Keratinocyte (primary cell): ENCODE data around the gene FRAT2. TPM values are rescaled to one million over a fixed set of nuclear protein-coding genes. Genes with fewer than 3 reads are reported as not detected.

Experiments used
- DNase-seq: peaks from one replicate; pipeline ENCODE4 v3.0.0-alpha.2; 2011; ENCODE audit warnings: low read depth, missing footprints, low spot score
- FAIRE-seq: peaks from 2 replicates; lab custom pipeline; 2011; peaks lifted over from hg19 to GRCh38; lab: Jason Lieb, UNC
- H2AFZ ChIP-seq: 2 replicates; pipeline ENCODE4 v1.6.0; 2012; ENCODE audit warnings: low read length, control low read depth, inconsistent platforms; ENCODE audit not compliant: control insufficient read depth
- H3K27ac ChIP-seq: 2 replicates; pipeline ENCODE4 v1.5.1; 2011; ENCODE audit warnings: low read length; ENCODE audit not compliant: control insufficient read depth, insufficient read depth
- H3K27me3 ChIP-seq: 3 replicates; pipeline ENCODE4 v1.6.0; 2011; ENCODE audit warnings: low read length; ENCODE audit not compliant: control insufficient read depth, insufficient read depth; ENCODE audit errors: extremely low read depth
- H3K36me3 ChIP-seq, 2 experiments: 2 replicates in 1 of 2; 3 replicates in 1 of 2; pipeline ENCODE4 v1.5.1; 2011; ENCODE audit warnings: low read length in 2 of 2, mild to moderate bottlenecking in 1 of 2; ENCODE audit not compliant: control insufficient read depth in 2 of 2, insufficient read depth in 2 of 2; ENCODE audit errors: extremely low read depth in 1 of 2
- H3K4me1 ChIP-seq: 3 replicates; pipeline ENCODE4 v1.5.1; 2011; ENCODE audit warnings: low read length; ENCODE audit not compliant: control insufficient read depth, insufficient read depth; ENCODE audit errors: extremely low read depth
- H3K4me2 ChIP-seq: 3 replicates; pipeline ENCODE4 v1.6.0; 2011; ENCODE audit warnings: low read depth, low read length; ENCODE audit not compliant: control insufficient read depth, insufficient read depth; ENCODE audit errors: extremely low read depth
- H3K4me3 ChIP-seq, 3 experiments: fragments of 200-600 bp in 1 of 3; sonication (generic) in 1 of 3; 2 replicates in 2 of 3; 3 replicates in 1 of 3; pipeline ENCODE4 v1.5.1; 2011 to 2016; ENCODE audit warnings: low read length in 3 of 3, mild to moderate bottlenecking in 3 of 3, control low read depth in 2 of 3, inconsistent platforms in 1 of 3, low read depth in 1 of 3, mixed read lengths in 1 of 3, mixed run types in 1 of 3, moderate library complexity in 1 of 3; ENCODE audit not compliant: control insufficient read depth in 2 of 3, insufficient read depth in 2 of 3; ENCODE audit errors: extremely low read depth in 1 of 3
- H3K79me2 ChIP-seq: 2 replicates; pipeline ENCODE4 v1.6.0; 2012; ENCODE audit warnings: low read length; ENCODE audit not compliant: control insufficient read depth, insufficient read depth
- H3K9ac ChIP-seq: 3 replicates; pipeline ENCODE4 v1.6.0; 2011; ENCODE audit warnings: low read length; ENCODE audit not compliant: control insufficient read depth, insufficient read depth; ENCODE audit errors: extremely low read depth
- H3K9me1 ChIP-seq: 3 replicates; pipeline ENCODE4 v1.6.0; 2011; ENCODE audit warnings: low read length; ENCODE audit not compliant: control insufficient read depth, insufficient read depth; ENCODE audit errors: extremely low read depth
- H3K9me3 ChIP-seq: 2 replicates; pipeline ENCODE4 v1.5.1; 2012; ENCODE audit warnings: low read depth, low read length; ENCODE audit not compliant: control insufficient read depth
- H4K20me1 ChIP-seq: 3 replicates; pipeline ENCODE4 v1.6.0; 2011; ENCODE audit warnings: low read length; ENCODE audit not compliant: control insufficient read depth, insufficient read depth; ENCODE audit errors: extremely low read depth
- EZH2 ChIP-seq: IDR thresholded peaks from one replicate; pipeline ENCODE4 v1.6.1; 2012; ENCODE audit warnings: inconsistent platforms, mild to moderate bottlenecking, low read length, moderate library complexity
- dilution Hi-C: fragments of 300-500 bp; cut with MboI; formaldehyde crosslinking; loops from one replicate; pipeline ENCODE4 v1.7.0; 2020; ENCODE audit warnings: low sequenced_read_pairs; ENCODE audit not compliant: extremely low pct_ligation_motif_present
- polyA plus RNA-seq, 5 experiments: library from polyadenylated mRNA; depleted of rRNA in 3 of 5; stranded (reverse) in 3 of 5; stranded (forward) in 1 of 5; unstranded in 1 of 5; fragments of >200 nt; gene quantifications; 1 replicate in 1 of 5; 2 replicates in 3 of 5; 3 replicates in 1 of 5; pipeline versions ENCODE4 v1.2.1 to v1.2.3, GENCODE V29; 2011 to 2012; ENCODE audit warnings: missing spikeins in 2 of 5, low read depth in 1 of 5, low replicate concordance in 1 of 5
- TF ChIP-seq, protein P1 (sequence below), 3 experiments: IDR thresholded peaks in 1 of 3; conservative IDR thresholded peaks in 1 of 3; optimal IDR thresholded peaks in 1 of 3; 2 replicates in 2 of 3; 3 replicates in 1 of 3; pipeline versions ENCODE3 to v1.5.1; 2011; ENCODE audit warnings: low read length in 3 of 3, mild to moderate bottlenecking in 3 of 3, moderate library complexity in 2 of 3, control low read depth in 1 of 3, inconsistent platforms in 1 of 3; ENCODE audit not compliant: insufficient read depth in 2 of 3; ENCODE audit errors: extremely low read depth in 1 of 3

Gene FRAT2
- polyA plus RNA-seq, 1 donor (not counting 4 experiments of a cell fraction or from before 2014, with no cell fraction given), result 5.5 TPM

DNA sequence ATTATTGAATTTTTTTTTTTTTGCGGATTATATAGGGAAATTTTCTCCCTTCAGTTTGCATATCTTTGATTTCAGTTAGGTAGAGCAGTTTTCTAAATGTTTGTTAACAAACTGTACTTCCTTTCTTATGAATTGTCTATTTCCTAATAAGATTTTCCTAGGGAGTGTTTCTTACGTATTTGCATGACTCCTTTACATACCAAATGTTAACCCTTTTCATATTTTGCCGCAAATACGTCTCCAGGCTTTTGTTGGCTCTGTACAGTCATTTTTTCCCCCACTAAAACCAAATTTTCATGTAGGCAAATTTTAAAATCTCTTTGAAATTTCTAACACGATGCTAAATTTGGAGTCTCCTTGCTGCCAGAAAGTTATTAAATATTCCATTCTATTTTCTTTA lies 1.9 kb upstream of the FRAT2 start:
- Histone ChIP-seq H3K9me3 (no peaks in the 10 kb centered on the region), H3K27ac (peak overlapping the region; percentile 47), H3K36me3 (no peaks in the 10 kb centered on the region), H3K9me1 (no peaks in the 10 kb centered on the region), H3K4me3 (no peak overlapping the region), H4K20me1 (no peaks in the 10 kb centered on the region), H3K4me1 (peaks cover 31% of the 10 kb centered on the region), H3K9ac (peak overlapping the region; percentile 47), H3K79me2 (peaks cover 19% of the 10 kb centered on the region), H3K4me2 (peak overlapping the region; percentile 69), H3K27me3 (no peaks in the 10 kb centered on the region), H2AFZ (no peak overlapping the region)
- FAIRE-seq (no peak), DNase-seq (no peak)
- TF ChIP-seq EZH2, result no peak
- TF ChIP-seq, protein P1, sequence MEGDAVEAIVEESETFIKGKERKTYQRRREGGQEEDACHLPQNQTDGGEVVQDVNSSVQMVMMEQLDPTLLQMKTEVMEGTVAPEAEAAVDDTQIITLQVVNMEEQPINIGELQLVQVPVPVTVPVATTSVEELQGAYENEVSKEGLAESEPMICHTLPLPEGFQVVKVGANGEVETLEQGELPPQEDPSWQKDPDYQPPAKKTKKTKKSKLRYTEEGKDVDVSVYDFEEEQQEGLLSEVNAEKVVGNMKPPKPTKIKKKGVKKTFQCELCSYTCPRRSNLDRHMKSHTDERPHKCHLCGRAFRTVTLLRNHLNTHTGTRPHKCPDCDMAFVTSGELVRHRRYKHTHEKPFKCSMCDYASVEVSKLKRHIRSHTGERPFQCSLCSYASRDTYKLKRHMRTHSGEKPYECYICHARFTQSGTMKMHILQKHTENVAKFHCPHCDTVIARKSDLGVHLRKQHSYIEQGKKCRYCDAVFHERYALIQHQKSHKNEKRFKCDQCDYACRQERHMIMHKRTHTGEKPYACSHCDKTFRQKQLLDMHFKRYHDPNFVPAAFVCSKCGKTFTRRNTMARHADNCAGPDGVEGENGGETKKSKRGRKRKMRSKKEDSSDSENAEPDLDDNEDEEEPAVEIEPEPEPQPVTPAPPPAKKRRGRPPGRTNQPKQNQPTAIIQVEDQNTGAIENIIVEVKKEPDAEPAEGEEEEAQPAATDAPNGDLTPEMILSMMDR (optimal IDR thresholded peaks at IDR 0.05 in 1 of 3, IDR thresholded peaks at IDR 0.05 in 1 of 3, conservative IDR thresholded peaks at IDR 0.05 in 1 of 3; ENCODE audit: extremely low read depth in 1 of 3, insufficient read depth in 2 of 3, low read length in 3 of 3), result no peak
- dilution Hi-C loops, result no loop called here

DNA sequence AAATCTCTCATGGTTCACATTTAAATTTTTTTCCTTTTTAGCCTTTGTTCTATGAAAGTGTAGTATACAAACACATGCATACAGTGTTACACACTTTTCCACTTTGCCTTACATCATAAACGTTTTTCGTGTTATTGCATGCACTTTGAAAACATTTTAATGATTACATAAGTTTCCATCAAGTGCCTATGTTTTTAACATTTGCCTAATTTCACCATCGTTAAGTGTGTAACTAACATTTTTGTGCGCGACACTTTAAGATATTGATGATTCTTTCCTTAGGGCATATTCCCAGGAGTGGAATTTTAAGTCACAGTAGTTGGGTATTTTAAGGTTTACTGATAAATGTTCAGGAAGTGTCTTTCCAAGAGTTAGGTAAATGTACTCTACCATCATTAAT lies 1.5 kb upstream of the FRAT2 start:
- H3K27ac ChIP-seq, result peak overlapping the region; percentile 14
- peaks cover 23% of the 10 kb centered on the region for H3K79me2 ChIP-seq
- dilution Hi-C loops, result no loop called here
- H3K4me1 ChIP-seq, result peaks cover 31% of the 10 kb centered on the region
- no peaks in the 10 kb centered on the region for H4K20me1 ChIP-seq
- DNase-seq, result no peak
- H3K9me1 ChIP-seq, result no peaks in the 10 kb centered on the region
- no peaks in the 10 kb centered on the region for H3K27me3 ChIP-seq
- H2AFZ ChIP-seq, result no peak overlapping the region
- H3K9me3 ChIP-seq, result no peaks in the 10 kb centered on the region
- H3K9ac ChIP-seq, result peak overlapping the region; percentile 25
- TF ChIP-seq, protein P1 (optimal IDR thresholded peaks at IDR 0.05 in 1 of 3, IDR thresholded peaks at IDR 0.05 in 1 of 3, conservative IDR thresholded peaks at IDR 0.05 in 1 of 3; ENCODE audit: extremely low read depth in 1 of 3, insufficient read depth in 2 of 3, low read length in 3 of 3), result no peak
- no peak for TF ChIP-seq EZH2
- no peaks in the 10 kb centered on the region for H3K36me3 ChIP-seq
- H3K4me3 ChIP-seq, result no peak overlapping the region
- FAIRE-seq, result no peak
- peak overlapping the region; percentile 69 for H3K4me2 ChIP-seq
